Ishikawa (cell line): ENCODE data around the gene AKAP6.

Experiments
- EP300 ChIP-seq: IDR thresholded peaks from 2 replicates; pipeline ENCODE4 v1.6.1; 2012; ENCODE audit warnings: borderline replicate concordance
- TF ChIP-seq, protein P1 (sequence below): IDR thresholded peaks from 2 replicates; pipeline ENCODE4 v1.6.1; 2012; ENCODE audit warnings: low read depth, mild to moderate bottlenecking

DNA sequence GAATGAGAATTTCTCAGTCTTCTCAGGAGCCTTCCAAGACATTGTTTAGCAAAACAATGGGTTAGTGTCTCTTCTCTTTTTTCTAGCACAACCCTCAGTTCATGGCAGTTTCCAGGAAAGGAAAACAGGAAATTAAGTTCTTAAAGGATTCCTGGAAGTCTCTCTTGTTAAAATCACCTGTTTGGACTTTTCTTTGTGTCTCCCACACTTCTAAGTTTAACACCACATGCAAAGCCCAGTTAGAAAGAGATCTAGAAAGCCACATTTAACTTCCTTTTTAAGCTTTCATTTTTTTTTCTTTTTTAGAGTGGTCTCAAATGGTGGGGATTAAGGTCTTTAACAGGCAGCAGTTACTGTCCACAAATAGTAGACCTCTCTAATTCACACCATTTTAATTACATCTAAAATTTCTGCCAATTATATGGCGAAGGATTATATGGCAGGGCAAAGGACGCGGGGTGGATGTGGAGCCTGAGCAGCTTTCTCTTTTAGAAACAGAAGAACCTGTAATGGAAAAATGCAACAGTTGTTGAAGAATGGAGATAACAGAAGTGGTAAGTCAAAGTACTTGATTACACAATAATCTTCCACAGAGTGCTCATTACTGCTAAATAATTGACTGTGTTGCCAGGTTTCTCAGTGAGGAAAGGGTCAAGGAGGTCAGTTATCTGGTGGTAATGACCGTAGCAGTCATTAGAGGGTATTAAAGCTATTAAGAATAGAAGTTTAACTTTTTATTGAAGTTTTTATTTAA is 298.6 kb downstream of the AKAP6 start:
- TF ChIP-seq, protein P1, sequence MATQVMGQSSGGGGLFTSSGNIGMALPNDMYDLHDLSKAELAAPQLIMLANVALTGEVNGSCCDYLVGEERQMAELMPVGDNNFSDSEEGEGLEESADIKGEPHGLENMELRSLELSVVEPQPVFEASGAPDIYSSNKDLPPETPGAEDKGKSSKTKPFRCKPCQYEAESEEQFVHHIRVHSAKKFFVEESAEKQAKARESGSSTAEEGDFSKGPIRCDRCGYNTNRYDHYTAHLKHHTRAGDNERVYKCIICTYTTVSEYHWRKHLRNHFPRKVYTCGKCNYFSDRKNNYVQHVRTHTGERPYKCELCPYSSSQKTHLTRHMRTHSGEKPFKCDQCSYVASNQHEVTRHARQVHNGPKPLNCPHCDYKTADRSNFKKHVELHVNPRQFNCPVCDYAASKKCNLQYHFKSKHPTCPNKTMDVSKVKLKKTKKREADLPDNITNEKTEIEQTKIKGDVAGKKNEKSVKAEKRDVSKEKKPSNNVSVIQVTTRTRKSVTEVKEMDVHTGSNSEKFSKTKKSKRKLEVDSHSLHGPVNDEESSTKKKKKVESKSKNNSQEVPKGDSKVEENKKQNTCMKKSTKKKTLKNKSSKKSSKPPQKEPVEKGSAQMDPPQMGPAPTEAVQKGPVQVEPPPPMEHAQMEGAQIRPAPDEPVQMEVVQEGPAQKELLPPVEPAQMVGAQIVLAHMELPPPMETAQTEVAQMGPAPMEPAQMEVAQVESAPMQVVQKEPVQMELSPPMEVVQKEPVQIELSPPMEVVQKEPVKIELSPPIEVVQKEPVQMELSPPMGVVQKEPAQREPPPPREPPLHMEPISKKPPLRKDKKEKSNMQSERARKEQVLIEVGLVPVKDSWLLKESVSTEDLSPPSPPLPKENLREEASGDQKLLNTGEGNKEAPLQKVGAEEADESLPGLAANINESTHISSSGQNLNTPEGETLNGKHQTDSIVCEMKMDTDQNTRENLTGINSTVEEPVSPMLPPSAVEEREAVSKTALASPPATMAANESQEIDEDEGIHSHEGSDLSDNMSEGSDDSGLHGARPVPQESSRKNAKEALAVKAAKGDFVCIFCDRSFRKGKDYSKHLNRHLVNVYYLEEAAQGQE: no peak
- no peak for TF ChIP-seq EP300
